ENCODE data around the gene PSMD7. TPM values are rescaled to one million over a fixed set of nuclear protein-coding genes. Genes with fewer than 3 reads are reported as not detected.

PSMD7 gene
- total RNA-seq, 2 donors from 2014 or later = 128 to 137 TPM

DNA sequence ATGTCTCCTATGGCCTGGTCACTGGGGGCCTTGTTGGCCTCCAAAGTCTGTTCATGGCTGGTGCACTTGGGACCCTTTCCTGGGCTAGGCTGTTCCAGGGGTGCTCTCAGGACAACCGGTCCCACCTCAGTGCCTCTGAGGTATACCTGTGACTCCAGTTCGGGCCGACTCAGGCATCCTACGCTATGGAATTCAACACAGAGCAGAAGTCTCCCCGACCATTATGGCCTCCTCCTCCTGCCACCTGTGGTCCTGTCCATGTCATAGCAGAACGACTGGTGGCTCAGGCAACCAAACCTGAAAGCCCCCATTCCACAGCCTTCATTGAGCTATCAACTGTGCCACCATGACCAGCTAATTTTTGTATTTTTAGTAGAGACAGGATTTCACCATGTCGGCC is 8.5 kb upstream of the PSMD7 start:
- Histone ChIP-seq H3K9ac (ENCODE audit: extremely low read depth, low read length, poor library complexity, severe bottlenecking) (no peak overlapping the region), H3K4me1 (ENCODE audit: control insufficient read depth, insufficient read depth, low read length) (no peaks in the 10 kb centered on the region), H3K27ac (ENCODE audit: low read depth, low read length) (no peak overlapping the region), H3K36me3 (ENCODE audit: control insufficient read depth, insufficient read depth, low read length) (no peaks in the 10 kb centered on the region), H3K27me3 (ENCODE audit: control insufficient read depth, insufficient read depth, low read length, poor library complexity, severe bottlenecking) (no peaks in the 10 kb centered on the region), H3K4me3 (ENCODE audit: low read length) (no peak overlapping the region), H3K9me3 (ENCODE audit: control insufficient read depth, low read length) (peaks cover 19% of the 10 kb centered on the region)
- 89 to 96% methylated on average over 3 to 7 of the region's 7 CpGs for WGBS, 2 experiments (ENCODE audit: insufficient coverage in 1 of 2, insufficient read length in 1 of 2)
- Mint-ChIP-seq H3K27me3 (ENCODE audit: insufficient read depth) (peaks cover 2% of the 10 kb centered on the region), H3K4me3 (no peak overlapping the region), H3K4me1 (peaks cover 1% of the 10 kb centered on the region), H3K27ac (no peak overlapping the region), H3K9me3 (peaks cover 14% of the 10 kb centered on the region), H3K36me3 (ENCODE audit: low read depth) (peaks cover 7% of the 10 kb centered on the region)
- TF ChIP-seq, protein P1, sequence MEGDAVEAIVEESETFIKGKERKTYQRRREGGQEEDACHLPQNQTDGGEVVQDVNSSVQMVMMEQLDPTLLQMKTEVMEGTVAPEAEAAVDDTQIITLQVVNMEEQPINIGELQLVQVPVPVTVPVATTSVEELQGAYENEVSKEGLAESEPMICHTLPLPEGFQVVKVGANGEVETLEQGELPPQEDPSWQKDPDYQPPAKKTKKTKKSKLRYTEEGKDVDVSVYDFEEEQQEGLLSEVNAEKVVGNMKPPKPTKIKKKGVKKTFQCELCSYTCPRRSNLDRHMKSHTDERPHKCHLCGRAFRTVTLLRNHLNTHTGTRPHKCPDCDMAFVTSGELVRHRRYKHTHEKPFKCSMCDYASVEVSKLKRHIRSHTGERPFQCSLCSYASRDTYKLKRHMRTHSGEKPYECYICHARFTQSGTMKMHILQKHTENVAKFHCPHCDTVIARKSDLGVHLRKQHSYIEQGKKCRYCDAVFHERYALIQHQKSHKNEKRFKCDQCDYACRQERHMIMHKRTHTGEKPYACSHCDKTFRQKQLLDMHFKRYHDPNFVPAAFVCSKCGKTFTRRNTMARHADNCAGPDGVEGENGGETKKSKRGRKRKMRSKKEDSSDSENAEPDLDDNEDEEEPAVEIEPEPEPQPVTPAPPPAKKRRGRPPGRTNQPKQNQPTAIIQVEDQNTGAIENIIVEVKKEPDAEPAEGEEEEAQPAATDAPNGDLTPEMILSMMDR (conservative IDR thresholded peaks at IDR 0.05) = no peak
- DNase-seq = no peak

DNA sequence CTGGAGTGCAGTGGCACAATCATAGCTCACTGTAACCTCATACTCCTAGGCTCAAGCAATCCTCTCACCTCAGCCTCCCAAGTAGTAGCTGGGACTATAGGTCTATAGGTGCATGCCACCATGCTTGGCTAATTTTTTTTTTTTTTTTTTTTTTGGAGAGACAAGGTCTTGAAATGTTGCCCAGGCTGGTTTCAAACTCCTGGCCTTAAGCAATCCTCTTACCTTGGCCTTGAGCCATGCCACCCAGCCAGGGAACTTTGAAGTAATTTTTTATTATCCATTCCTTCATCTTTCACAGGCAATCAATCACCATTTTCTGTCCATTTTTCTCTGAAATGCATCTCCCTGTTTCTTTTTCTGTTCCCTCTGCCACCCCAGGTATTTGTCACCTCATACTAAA is 6.3 kb upstream of the PSMD7 start:
- Histone ChIP-seq H3K4me3 (ENCODE audit: low read length) (no peak overlapping the region), H3K27ac (ENCODE audit: low read depth, low read length) (no peak overlapping the region), H3K4me1 (ENCODE audit: control insufficient read depth, insufficient read depth, low read length) (no peaks in the 10 kb centered on the region), H3K9ac (ENCODE audit: extremely low read depth, low read length, poor library complexity, severe bottlenecking) (no peak overlapping the region), H3K27me3 (ENCODE audit: control insufficient read depth, insufficient read depth, low read length, poor library complexity, severe bottlenecking) (no peaks in the 10 kb centered on the region), H3K36me3 (ENCODE audit: control insufficient read depth, insufficient read depth, low read length) (no peaks in the 10 kb centered on the region), H3K9me3 (ENCODE audit: control insufficient read depth, low read length) (peaks cover 10% of the 10 kb centered on the region)
- Mint-ChIP-seq H3K4me1 (no peaks in the 10 kb centered on the region), H3K4me3 (no peak overlapping the region), H3K36me3 (ENCODE audit: low read depth) (peaks cover 7% of the 10 kb centered on the region), H3K27me3 (ENCODE audit: insufficient read depth) (no peaks in the 10 kb centered on the region), H3K27ac (no peak overlapping the region), H3K9me3 (peaks cover 9% of the 10 kb centered on the region)
- DNase-seq = no peak
- TF ChIP-seq, protein P1 (conservative IDR thresholded peaks at IDR 0.05) = no peak

DNA sequence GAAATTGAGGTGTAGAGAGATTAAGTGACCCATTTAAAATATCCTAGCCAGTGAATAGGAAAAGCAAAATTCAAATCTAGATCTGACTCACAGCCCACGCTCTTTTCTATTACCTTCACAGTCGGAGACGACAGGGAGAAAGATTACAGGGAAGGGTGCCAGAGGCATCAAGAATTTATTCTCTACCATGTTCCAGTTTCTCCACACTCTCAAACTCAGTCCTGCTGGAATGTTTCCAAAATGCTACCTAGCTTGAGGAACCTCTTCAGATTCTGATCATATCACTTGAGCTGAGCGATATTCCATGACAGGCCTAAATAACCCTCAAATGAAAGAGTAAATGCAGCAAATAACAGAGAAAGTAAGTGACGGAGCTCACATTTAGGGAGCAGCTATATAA is 5.4 kb upstream of the PSMD7 start:
- Mint-ChIP-seq H3K9me3 (peaks cover 9% of the 10 kb centered on the region), H3K36me3 (ENCODE audit: low read depth) (peaks cover 7% of the 10 kb centered on the region), H3K4me1 (peaks cover 5% of the 10 kb centered on the region), H3K27ac (no peak overlapping the region), H3K27me3 (ENCODE audit: insufficient read depth) (no peaks in the 10 kb centered on the region), H3K4me3 (no peak overlapping the region)
- Histone ChIP-seq H3K4me1 (ENCODE audit: control insufficient read depth, insufficient read depth, low read length) (no peaks in the 10 kb centered on the region), H3K27me3 (ENCODE audit: control insufficient read depth, insufficient read depth, low read length, poor library complexity, severe bottlenecking) (no peaks in the 10 kb centered on the region), H3K9me3 (ENCODE audit: control insufficient read depth, low read length) (peaks cover 10% of the 10 kb centered on the region), H3K27ac (ENCODE audit: low read depth, low read length) (no peak overlapping the region), H3K4me3 (ENCODE audit: low read length) (no peak overlapping the region), H3K9ac (ENCODE audit: extremely low read depth, low read length, poor library complexity, severe bottlenecking) (no peak overlapping the region), H3K36me3 (ENCODE audit: control insufficient read depth, insufficient read depth, low read length) (no peaks in the 10 kb centered on the region)
- no peak for DNase-seq
- TF ChIP-seq, protein P1 (conservative IDR thresholded peaks at IDR 0.05) = no peak
- WGBS, 2 experiments (ENCODE audit: insufficient coverage in 1 of 2, insufficient read length in 1 of 2) = 92 to 98% methylated on average over 4 to 5 of the region's 5 CpGs
